HL-60 (cell line): Measurements from ENCODE around the gene SKI.
A peak's percentile ranks its signal among the peaks of the same experiment; 100 is the strongest.

Experiments used
- DNase-seq, 2 experiments: peaks; one replicate each; pipeline ENCODE4 v3.0.0-alpha.2; 2010 to 2020; ENCODE audit warnings: low read depth in 1 of 2, low spot score in 1 of 2
- H3K27ac ChIP-seq: fragments of 250-450 bp; sonication (Bioruptor Pico); replicated peaks from 2 replicates; pipeline ENCODE4 v1.5.1; 2020; ENCODE audit warnings: mild to moderate bottlenecking, moderate library complexity
- H3K27me3 ChIP-seq: fragments of 250-450 bp; sonication (Bioruptor Pico); 2 replicates; pipeline ENCODE4 v1.5.1; 2021; ENCODE audit warnings: mild to moderate bottlenecking, moderate library complexity; ENCODE audit not compliant: insufficient read depth, poor library complexity, severe bottlenecking
- H3K4me3 ChIP-seq: replicated peaks from 2 replicates; pipeline ENCODE4 v1.5.1; 2011; ENCODE audit warnings: mild to moderate bottlenecking, control low read depth, low read length; ENCODE audit not compliant: insufficient read depth
- GABPA ChIP-seq: IDR thresholded peaks from 2 replicates; pipeline ENCODE4 v1.6.1; 2012; ENCODE audit warnings: low read depth
- POLR2AphosphoS5 ChIP-seq: IDR thresholded peaks from 2 replicates; pipeline ENCODE4 v1.6.1; 2012; ENCODE audit warnings: low read depth
- REST ChIP-seq: IDR thresholded peaks from 2 replicates; pipeline ENCODE4 v1.6.1; 2012; ENCODE audit warnings: low read depth; ENCODE audit not compliant: insufficient replicate concordance
- SPI1 ChIP-seq: IDR thresholded peaks from 2 replicates; pipeline ENCODE4 v1.6.1; 2012; ENCODE audit warnings: low read depth, mild to moderate bottlenecking, borderline replicate concordance
- TF ChIP-seq, protein P1 (sequence below): IDR thresholded peaks from one replicate; pipeline ENCODE4 v1.5.1; 2011; ENCODE audit warnings: low read length, control low read depth, inconsistent platforms; ENCODE audit not compliant: insufficient read depth

Gene SKI

DNA sequence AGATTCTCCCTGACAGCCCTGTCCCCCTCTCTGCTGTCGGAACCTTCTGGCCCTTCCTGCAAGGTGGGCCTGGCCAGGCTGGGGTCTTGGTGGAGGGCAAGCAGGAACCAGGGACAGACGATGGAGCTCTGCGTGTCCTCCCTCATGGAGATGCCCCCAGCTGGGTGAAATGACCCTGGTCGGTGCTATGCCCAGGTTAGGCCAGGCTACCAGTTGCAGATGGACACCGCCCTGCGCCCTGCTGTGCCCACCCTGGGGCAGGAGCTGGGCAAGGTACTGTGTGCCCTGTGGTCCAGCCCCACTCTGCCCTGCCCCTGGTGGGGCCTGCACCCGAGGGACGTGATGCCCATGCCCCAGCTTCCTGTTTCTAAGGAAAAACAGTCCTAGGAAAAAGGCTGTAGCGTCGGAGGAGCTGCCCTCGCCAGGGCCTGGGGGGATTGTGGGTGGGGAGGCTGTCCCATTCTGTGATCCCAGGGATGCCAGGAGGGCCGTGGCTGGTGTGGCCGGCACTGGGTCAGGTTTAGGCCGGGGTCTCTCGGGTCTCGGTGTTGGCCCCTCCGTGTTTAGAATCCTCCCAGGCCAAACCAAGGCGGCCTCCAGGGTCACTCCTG lies 85.6 kb downstream of the SKI start:
- no peak for TF ChIP-seq SPI1
- no peak for TF ChIP-seq REST
- no peak for TF ChIP-seq GABPA
- TF ChIP-seq, protein P1, sequence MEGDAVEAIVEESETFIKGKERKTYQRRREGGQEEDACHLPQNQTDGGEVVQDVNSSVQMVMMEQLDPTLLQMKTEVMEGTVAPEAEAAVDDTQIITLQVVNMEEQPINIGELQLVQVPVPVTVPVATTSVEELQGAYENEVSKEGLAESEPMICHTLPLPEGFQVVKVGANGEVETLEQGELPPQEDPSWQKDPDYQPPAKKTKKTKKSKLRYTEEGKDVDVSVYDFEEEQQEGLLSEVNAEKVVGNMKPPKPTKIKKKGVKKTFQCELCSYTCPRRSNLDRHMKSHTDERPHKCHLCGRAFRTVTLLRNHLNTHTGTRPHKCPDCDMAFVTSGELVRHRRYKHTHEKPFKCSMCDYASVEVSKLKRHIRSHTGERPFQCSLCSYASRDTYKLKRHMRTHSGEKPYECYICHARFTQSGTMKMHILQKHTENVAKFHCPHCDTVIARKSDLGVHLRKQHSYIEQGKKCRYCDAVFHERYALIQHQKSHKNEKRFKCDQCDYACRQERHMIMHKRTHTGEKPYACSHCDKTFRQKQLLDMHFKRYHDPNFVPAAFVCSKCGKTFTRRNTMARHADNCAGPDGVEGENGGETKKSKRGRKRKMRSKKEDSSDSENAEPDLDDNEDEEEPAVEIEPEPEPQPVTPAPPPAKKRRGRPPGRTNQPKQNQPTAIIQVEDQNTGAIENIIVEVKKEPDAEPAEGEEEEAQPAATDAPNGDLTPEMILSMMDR, result no peak
- TF ChIP-seq POLR2AphosphoS5, result no peak
- Histone ChIP-seq H3K27ac (no peak overlapping the region), H3K27me3 (peaks cover 5% of the 10 kb centered on the region), H3K4me3 (no peak overlapping the region)
- no peak for DNase-seq

GRCh38 chr1:2314273-2314802 lies 86.2 kb downstream of the SKI start:
- TF ChIP-seq GABPA (no peak), POLR2AphosphoS5 (no peak), REST (no peak), SPI1 (no peak)
- TF ChIP-seq, protein P1, result no peak

DNA sequence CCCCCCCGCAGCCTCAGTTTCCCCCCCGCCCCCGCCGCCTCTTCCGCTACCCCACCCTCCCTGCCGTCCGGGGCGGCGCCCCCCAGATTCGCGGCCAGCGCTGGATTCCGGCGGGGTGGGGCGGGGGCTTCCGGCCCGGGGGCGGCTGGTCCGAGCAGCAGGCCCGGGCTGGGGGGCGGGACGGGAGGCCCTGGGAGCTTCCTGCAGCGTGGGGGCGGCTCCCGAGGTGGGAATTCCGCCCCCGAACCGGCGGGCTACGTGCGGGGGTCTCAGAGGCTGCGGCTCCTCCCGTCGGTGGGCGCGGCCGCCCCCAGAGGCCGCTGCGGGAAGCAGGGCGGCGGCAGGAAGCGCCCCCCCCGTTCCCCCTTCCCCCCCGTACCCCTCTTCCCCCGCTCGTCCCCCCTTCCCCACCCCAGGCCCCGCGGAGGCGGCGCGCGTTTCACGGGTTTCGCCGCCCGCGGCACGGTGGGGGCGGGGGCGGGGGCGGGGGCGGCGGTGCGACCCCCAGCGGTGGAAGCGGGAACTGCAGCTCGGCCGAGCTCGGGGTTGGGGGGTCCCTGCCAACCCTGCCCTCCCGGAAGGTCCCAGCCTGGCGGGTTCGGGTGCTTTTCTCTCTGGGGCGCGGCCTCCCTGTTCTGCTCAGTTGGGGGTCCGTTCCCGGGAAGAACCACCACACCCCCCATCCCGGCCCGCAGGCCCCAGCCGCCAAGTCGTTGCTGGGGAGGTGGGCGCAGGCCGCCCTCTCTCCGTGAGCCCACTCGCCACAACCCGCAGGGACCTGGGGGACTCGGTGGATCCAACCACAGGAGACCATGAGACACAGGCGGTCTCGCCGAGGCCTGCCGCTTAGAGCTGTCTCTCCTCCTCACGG lies 86.9 kb downstream of the SKI start:
- Histone ChIP-seq H3K27me3 (peaks cover 5% of the 10 kb centered on the region), H3K27ac (no peak overlapping the region), H3K4me3 (peak overlapping the region; percentile 33)
- DNase-seq, result no peak
- TF ChIP-seq, protein P1, result peak; percentile 28
- TF ChIP-seq POLR2AphosphoS5 (no peak), GABPA (no peak), REST (no peak), SPI1 (no peak)

More at GRCh38 chr1:2314273-2314802, 86.2 kb downstream of the SKI start:
- DNase-seq, result no peak
- peaks cover 5% of the 10 kb centered on the region for H3K27me3 ChIP-seq
- no peak overlapping the region for H3K27ac ChIP-seq
- H3K4me3 ChIP-seq, result peak overlapping the region; percentile 33; the same call in 1 of the 2 replicates
